ENCODE results near the gene MICALL2. TPM values are rescaled to one million over a fixed set of nuclear protein-coding genes. Genes with fewer than 3 reads are reported as not detected.

The MICALL2 gene
- total and polyA plus RNA-seq, 8 donors: 8.3 to 93.6 (median 12.8) TPM

DNA sequence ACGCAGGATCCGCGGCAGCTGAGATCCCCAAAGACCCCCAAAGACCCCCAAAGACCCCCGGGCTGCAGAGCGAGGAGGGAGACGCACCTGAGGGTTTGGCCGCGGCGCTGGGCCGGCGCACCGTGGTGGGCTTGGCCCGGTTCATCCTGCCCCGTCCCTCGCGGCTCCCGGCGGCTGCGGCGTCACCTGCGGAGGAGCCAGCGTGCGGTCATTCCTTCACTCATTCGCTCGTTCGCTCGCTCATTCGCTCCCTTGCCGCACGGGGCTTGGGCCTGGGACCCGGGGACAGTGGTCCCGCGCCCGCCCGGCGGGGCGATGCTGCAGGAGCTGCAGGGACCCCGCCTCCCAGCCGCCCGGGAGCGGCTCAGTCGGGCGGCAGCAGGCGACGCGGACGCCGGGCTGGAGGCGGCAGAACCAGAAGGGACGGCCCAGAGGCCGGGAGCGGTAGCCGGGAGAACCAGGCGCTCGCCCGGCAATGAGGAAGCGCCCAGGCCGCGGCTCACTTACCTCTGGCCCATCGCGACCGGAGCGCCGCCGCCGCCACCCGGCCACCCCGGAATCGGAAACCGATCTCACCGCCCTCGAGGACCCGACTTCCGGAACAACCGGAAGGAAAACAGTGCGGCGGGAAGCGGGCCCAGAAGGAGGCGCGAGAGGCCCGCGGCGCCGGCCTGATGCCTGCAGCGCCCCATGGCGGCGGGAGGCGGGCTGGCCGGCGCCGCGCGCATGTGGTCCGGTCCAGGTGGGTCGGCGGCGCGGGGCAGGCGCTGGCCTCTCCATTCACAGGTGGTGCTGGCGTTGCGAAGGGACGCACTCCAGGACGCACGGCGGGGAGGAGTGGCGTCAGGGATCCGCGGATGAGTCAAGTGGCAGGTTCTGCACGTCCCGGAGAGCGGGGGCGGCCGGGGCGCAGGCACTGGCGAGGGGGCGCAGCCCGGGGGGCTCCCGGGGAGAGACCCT lies 44.8 kb upstream of the MICALL2 start, which contains the start of gene INTS1:
INTS1 (minus strand) TSS at position 574 of the 960 bp plus-strand sequence; CDS start at position 145, 429 bp downstream.
- peaks cover 0 to 16% (median 6%) of the 10 kb centered on the region in 3 donors for H3K36me3 ChIP-seq
- WGBS, 2 donors: 0 to 1% methylated on average over 110 to 118 of the region's 118 CpGs
- peaks cover 4 to 17% (median 12%) of the 10 kb centered on the region in 3 donors for H3K4me1 ChIP-seq
- peak; percentile 83 to 93 (median 86) for ATAC-seq
- intact Hi-C loops (cut with DNase I): loop anchor here in 1 of 3 donors (10.0 kb wide), 1 partner anchor 59 kb away; no protein-coding TSS in a partner anchor
- peak within 1 kb of the TSS; percentile 89 to 100 (median 98) for H3K4me3 ChIP-seq
- FAIRE-seq: no peak
- peak; percentile 90 to 96 (median 94) for DNase-seq
- TF ChIP-seq, protein P1, sequence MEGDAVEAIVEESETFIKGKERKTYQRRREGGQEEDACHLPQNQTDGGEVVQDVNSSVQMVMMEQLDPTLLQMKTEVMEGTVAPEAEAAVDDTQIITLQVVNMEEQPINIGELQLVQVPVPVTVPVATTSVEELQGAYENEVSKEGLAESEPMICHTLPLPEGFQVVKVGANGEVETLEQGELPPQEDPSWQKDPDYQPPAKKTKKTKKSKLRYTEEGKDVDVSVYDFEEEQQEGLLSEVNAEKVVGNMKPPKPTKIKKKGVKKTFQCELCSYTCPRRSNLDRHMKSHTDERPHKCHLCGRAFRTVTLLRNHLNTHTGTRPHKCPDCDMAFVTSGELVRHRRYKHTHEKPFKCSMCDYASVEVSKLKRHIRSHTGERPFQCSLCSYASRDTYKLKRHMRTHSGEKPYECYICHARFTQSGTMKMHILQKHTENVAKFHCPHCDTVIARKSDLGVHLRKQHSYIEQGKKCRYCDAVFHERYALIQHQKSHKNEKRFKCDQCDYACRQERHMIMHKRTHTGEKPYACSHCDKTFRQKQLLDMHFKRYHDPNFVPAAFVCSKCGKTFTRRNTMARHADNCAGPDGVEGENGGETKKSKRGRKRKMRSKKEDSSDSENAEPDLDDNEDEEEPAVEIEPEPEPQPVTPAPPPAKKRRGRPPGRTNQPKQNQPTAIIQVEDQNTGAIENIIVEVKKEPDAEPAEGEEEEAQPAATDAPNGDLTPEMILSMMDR (IDR thresholded peaks at IDR 0.05): peak; percentile 88 to 96 (median 92)
- no peaks in the 10 kb centered on the region for H3K9me3 ChIP-seq
- peak within 1 kb of the TSS; percentile 65 to 83 (median 82) for H3K27ac ChIP-seq
- H3K27me3 ChIP-seq: no peaks in the 10 kb centered on the region

DNA sequence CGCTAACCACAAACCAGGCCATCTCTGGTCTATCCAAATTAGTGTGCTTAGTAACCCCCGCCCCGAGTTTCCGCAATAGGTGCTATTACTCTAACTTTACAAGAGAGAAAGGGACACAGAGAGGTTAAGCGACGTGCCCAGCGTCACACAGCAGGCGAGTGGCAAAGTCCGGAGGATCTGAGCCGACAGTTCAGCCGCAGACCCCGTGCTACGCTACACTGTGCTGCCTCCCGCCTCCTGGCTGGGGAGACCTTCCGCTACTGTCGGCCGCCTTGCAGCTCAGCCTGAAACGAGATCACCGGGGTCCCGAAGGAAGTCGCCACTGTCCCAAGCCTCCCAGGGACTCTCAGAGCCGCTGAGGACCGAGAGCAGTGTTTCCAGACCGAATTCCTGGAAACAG lies 44.1 kb upstream of the MICALL2 start:
- no peaks in the 10 kb centered on the region for H3K27me3 ChIP-seq
- 15 to 17% methylated on average over 24 of the region's 24 CpGs for WGBS, 2 donors
- FAIRE-seq (no peak), DNase-seq (peak in 1 of 6 donors; percentile 70), ATAC-seq (no peak)
- no peak overlapping the region for H3K27ac ChIP-seq
- TF ChIP-seq, protein P1 (IDR thresholded peaks at IDR 0.05): no peak
- peaks cover 0 to 20% (median 8%) of the 10 kb centered on the region in 3 donors for H3K36me3 ChIP-seq
- no peaks in the 10 kb centered on the region for H3K9me3 ChIP-seq
- intact Hi-C loops (cut with DNase I): loop anchor here in 1 of 3 donors (10.0 kb wide), 1 partner anchor 59 kb away; no protein-coding TSS in a partner anchor
- peaks cover 4 to 17% (median 12%) of the 10 kb centered on the region in 3 donors for H3K4me1 ChIP-seq
- H3K4me3 ChIP-seq: peak overlapping the region; percentile 89 to 100 (median 98)

DNA sequence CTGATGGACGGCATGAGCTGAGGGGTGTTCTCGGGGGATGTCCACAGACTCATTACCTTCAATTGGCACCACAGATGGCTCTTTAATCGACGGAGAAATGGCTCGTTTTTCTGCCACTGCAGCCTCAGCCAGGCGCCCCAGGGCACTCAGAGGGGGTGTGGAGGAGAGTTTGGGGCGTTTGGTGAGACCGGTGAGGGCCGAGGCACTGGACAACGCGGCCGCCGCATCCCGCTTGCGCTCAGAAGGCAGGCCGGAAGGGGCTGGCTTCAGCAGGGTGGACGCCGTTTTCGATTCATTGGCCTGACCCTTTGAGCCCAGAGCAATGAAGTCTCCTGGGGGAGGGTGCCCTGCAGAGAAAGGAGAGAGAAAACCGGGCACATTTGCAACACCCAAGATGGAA lies 43.6 kb upstream of the MICALL2 start:
- ATAC-seq (no peak), FAIRE-seq (no peak), DNase-seq (peak in 1 of 6 donors; percentile 52)
- H3K27me3 ChIP-seq: no peaks in the 10 kb centered on the region
- TF ChIP-seq, protein P1 (IDR thresholded peaks at IDR 0.05): no peak
- 74 to 80% methylated on average over 20 of the region's 20 CpGs for WGBS, 2 donors
- H3K27ac ChIP-seq: no peak overlapping the region
- peak overlapping the region in 2 of 4 donors; percentile 89 to 100 for H3K4me3 ChIP-seq
- no peaks in the 10 kb centered on the region for H3K9me3 ChIP-seq
- intact Hi-C loops (cut with DNase I): loop anchor here in 1 of 3 donors (10.0 kb wide), 1 partner anchor 58 kb away; no protein-coding TSS in a partner anchor
- peaks cover 3 to 14% (median 12%) of the 10 kb centered on the region in 3 donors for H3K4me1 ChIP-seq
- peaks cover 0 to 20% (median 11%) of the 10 kb centered on the region in 3 donors for H3K36me3 ChIP-seq

DNA sequence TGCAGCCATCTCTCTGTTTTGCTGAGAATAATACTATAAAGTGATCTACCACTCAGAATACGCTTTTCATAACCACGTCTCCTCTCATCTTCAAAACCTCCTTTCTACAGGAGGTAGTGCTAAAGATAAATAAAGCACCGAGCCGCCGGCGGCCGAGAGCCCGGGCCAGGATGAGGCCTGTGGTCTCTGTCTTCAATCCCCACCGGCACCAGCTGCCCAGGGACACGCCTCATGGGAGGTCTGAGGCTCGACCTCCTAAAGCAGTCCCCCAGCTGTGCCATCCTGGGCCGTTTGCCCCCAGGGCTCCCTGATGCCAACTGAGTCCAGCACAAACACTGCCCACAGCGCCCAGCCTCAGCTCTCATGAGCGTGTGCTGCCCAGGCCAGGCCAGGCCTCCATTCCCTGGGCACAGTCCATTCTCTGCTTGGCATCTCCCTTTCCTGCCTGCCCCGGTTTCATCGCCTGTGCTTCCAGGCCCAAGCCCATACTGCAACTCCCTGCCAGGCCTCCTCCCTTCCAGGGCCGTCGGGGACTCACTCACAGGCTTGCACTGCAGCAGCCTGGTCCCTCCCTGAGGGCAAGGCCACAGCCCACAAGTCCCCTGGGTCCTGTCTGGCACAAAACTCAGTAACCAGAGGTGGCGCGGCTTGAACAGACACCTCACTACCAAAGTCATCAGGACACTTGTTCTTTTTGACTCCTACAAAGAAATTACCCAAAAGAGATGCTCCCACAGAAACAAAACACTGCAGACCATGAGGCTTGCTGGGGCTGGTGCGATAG lies 42.4 kb upstream of the MICALL2 start:
- TF ChIP-seq, protein P1 (IDR thresholded peaks at IDR 0.05): no peak
- WGBS, 2 donors: 87 to 93% methylated on average over 20 to 21 of the region's 21 CpGs
- DNase-seq: peak in 1 of 6 donors; percentile 69
- H3K4me3 ChIP-seq: no peak overlapping the region
- H3K27me3 ChIP-seq: no peaks in the 10 kb centered on the region
- intact Hi-C loops (cut with DNase I): loop anchor here in 1 of 3 donors (10.0 kb wide), 1 partner anchor 57 kb away; no protein-coding TSS in a partner anchor
- peaks cover 0 to 29% (median 16%) of the 10 kb centered on the region in 3 donors for H3K36me3 ChIP-seq
- H3K9me3 ChIP-seq: no peaks in the 10 kb centered on the region
- H3K27ac ChIP-seq: no peak overlapping the region
- peaks cover 0 to 13% (median 12%) of the 10 kb centered on the region in 3 donors for H3K4me1 ChIP-seq
- no peak for ATAC-seq
- FAIRE-seq: no peak
